HG03520 (cell line): Measurements from ENCODE around the gene FBXO21.

ENCODE experiments used
- ATAC-seq: cut with Tn5 transposase; IDR thresholded peaks from one replicate; pipeline ENCODE4 v1.9.1; 2021; ENCODE audit warnings: mild to moderate bottlenecking, moderate library complexity; ENCODE audit not compliant: unreplicated experiment

Gene FBXO21

DNA sequence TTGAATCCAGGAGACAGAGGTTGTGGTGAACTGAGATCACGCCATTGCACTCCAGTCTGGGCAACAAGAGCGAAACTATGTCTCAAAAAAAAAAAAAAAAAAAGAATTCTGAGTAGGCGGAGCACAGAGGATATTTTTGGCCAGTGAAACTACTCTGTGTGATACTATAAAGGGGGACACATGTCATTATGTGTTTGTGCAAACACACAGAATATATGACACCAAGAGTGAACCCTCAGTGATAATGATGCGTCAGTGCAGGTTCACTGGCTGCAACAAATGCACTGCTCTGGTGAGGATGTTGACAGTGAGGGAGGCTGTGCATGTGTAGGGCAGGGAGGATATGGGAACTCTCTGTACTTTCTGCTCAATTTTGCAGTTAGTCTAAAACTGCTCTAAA is 24.2 kb downstream of the FBXO21 start:
- no peak for ATAC-seq

DNA sequence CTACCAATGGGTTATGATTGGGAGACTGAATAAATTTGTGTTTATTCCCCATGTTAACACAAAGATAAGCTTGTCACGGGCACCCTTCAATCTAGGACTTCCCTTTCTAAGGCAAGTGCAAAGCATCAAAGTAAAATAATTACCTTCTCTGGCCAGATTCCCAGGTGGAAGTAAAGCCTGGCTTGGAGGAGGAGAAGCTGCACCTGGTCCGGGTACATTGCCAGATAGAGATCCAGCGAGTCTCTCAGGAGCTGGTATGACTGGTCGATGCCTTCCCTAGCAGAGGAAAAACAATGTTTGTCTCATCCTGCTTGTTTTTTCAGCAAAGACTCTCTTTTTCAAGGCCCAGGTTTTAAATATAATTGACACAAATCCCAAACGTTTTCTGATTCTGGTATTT is 24.9 kb downstream of the FBXO21 start:
- ATAC-seq = no peak

DNA sequence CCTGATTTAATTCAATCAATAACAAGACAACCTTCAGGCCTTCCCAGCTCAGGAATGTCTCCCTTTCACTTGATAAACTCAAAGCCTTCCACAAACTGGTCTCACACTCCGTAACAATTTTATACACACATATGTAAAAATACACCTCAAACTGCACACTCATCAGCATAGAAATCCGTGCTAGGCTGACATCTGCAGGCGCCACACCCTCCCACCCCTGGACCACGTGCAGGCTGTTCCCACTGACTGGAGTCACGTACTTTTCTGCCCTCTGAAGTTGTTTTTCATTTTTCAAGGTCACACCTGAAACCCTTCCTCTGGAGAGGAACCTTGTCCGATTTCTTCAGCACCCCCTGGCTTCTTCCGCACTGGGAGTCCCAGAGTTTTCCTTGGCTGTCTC is 27.6 kb downstream of the FBXO21 start:
- no peak for ATAC-seq

DNA sequence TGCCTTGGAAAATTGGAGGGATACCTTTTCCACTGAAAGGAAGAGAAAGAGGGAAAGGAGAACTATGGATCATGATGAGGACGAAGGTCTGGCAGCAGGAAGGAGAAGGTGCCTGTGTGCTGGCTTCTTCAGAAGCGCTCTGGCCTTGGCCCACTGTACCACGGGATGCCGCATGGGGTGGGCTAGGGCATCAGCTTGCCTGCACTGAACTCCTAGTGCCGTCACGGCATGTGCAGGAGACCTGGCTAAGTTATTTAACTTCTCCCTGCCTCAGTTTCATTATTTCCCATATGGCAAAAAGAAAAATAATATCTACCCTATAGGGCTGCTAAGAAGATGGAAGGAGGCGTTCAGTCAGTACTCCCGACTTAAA is 28.1 kb downstream of the FBXO21 start:
- no peak for ATAC-seq

DNA sequence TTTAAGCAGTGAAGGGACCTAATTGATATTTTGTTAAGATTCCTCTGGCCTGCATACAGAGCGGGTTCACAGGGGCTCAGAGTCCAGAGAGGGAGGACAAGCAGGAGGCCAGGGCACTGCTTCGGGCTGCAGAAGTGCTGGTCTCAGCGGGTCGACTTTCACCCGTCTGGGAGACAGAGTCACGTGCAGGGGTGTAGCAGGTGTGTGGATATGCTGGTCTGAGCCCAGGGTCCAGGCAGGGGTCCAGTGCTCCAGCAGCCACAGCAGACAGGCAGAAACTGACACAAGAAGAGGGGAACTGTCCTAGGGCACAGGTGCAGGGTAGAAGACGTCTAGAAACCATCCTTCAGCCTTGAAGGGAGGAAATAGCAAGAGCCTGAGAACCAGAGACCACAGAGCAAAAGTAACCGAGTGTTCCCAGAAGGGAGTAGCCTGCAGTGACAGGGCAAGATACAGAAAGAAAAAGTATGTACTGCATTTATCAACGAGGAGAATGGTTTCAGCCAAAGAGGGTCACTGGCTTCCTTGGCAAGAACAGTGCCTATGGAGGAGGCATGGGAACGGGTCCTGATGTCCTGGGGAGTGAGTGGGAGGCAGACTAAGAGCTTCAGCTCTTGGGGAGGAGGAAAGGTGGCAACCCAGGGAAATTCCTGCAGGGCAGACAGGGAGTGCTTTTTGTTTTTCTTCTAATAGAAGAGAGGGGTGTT is 28.7 kb downstream of the FBXO21 start:
- no peak for ATAC-seq

DNA sequence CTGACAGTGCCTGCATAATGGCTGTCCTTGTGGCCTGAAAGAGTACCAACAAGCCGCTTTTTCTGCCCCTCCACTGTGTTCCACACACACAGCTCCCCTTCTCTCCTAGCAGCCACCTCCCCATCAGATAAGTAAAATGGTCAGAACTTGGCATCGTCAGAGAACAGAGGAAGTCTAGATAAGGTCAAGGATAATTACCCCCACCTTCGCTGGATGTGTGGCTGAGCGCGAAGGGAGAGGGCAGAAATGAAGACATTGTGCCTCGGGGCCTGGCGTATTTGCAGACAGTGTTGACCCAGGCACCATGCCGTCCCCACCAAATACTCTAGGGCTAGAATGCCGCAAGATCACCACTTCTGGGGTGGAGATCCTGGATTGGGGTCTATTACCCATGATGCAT is 30.6 kb downstream of the FBXO21 start:
- no peak for ATAC-seq

DNA sequence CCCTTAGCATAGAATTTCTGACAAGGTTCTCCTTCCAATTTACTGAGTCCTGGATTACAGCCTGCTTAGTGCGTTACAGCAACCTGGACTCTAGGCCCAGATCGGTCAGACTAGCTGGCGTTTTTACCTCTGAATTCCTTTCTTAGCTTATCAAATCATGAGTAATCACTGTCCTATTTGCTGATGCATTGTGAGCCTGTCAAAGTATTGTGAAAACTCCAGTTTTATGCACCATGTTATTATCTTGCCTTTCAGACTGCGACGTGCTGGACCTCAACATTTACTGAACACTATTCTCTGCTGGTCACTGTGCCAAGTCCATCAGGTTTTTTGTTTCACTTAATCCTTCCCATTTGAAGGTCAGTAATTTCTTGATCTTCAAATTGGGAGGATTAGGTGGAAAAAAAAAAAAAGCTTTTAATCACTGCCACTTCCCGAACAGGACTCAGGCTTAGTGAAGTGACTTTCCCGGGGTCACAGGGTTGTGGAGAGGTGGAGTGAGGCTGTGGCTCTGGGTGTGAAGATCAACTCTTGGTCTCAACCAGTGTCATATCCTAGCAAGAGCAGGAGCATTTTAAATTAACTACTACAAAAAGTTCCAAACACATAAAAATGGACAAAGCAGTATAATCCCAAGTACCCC is 31.2 kb downstream of the FBXO21 start:
- ATAC-seq = no peak

DNA sequence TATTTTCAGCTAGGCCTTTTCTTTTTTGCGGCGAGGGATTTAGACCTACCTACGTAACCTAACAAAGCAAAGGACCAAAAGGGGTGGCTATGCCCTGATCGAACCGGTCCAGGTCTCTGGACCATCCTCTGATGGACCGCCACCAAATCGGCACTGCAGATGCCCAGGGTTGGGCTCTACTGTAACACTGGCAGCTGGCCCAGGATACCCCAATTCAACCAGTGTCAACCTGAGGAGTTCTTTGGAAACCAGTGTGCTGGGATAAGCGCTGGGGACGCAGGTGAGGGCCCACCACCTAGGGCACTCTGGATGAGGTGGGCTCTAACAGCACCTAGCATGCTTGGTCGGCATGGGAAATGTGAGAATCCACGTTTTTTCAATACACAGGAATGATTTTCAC is 32.2 kb downstream of the FBXO21 start:
- no peak for ATAC-seq

DNA sequence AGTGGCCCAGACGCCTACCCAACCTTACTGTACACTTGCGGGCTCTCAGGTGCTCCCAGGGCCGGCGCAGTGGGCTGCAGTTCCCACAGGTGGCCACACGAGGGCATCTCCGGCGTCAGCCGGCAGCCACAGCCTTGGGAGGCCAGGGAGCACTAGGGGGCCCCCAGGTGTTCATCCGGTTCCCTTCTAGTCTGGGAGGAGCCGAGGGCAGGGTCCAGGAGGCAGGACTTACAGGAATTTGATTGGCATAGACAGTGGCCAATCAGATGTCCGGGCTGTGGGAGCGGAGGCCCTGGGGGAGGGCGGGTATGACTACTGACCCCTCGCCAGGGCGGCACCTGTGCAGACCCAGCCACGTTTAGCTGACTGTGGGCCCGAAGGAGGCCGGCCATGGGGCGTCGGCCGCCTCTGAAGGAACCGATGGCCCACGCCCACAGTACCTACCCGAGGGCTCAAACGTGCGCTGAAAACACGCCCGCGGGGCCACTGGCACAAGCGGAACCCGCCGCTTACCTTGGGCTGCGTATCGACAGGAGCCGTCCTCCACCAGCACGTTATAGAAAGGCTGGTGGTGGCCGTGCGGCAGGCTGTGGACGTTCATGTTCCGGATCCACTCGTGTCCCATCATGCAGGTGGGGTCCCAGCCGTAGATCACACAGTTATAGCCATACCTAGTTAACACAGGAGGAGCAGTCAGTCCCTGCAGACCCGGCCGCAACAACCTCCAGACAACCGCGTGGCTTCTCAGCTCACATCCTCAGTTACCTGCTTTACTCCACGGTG is 34.8 kb downstream of the FBXO21 start:
- peak; percentile 62 for ATAC-seq

DNA sequence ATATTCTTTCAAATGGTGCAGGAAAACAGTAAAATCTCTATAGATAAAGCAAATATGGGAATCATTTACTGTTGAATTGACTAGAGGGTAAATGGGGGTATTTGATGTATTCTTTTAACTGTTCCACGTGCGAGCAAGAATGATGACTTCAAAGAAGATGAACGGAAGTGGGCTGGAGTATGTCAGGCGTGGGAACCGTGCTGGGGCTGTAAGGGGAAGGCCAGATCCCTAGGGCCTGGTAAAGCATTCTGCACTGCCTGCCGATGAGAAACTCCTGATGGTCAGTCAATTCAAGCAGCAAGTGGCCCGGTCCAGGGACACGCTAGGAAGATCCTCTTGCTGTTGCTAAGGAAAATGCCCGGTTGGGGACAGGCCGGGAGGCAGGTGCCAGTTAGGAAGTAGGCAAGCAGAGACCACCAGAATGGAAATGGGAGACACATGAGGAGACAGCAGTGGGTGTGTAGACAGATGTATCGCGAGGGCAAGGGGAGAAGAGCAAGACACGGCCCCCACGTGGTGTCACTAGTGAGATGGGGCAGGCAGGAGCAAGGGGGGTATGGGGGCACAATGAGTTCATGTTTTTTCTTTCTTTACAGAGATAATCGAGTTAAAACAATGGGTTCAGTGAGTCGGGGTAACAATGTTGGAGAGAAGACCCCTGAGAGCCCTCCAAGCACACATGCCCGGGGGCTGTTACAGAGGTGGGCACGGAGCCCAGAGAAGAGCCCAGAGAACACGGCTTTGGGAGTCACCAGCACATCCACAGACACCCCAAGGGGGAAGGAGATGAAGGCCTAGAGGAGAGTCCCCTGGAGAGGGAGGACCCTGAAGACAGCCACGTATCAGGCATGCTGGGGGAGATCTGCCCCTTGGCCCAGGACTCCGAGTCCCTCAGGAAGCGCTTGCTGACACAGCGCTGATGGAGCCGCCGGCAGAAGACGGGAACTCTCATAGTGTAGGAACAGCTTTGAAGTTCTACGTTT is 37.2 kb downstream of the FBXO21 start:
- no peak for ATAC-seq

DNA sequence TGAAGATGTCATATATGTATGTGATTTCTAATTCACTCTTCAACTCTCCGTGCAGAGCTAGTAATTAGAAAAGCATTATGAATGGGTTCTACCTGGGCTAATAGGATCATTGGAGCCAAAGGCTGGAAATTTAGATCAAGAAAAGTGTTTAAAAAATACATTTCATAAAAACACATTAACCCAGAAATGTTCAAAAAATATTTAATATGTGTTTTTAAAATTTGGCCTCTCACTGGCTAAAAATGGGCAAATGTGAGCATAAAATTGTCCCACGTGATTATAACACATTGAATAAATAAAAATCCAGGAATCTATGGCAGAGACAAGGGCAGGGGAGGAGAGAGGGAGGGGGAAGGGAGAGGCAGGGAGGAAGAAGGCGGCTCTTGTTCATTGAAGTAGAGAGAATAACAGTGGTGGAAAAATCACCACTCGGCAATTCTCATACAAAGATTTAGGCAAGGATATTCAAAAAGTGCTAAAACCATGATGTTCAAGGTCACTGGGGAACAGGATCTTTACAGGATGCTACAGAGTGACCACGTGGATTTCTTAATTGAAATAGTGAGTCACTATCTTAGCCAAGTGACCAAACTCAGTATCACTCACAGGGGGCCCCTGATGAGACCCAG is 38.8 kb downstream of the FBXO21 start:
- ATAC-seq = no peak

DNA sequence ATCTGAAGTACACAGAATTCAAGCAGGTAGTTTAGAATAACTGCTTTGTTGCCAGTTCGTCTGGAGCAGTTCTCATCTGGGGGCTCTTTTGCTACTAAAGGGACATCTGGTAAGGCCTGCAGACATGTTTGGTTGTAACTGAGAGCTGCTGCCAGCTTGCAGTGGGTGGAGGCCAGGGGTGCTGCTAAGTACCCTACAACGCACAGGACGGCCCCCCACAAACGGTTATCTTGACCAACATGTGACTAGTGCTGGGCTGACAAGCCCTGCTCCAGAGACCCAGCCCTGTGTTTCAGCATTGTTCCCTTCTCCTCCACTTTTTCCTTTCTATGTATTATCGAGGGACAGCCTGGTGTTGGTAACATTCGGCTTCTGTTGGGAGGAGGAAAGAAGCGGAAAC is 40.8 kb downstream of the FBXO21 start:
- ATAC-seq = no peak

DNA sequence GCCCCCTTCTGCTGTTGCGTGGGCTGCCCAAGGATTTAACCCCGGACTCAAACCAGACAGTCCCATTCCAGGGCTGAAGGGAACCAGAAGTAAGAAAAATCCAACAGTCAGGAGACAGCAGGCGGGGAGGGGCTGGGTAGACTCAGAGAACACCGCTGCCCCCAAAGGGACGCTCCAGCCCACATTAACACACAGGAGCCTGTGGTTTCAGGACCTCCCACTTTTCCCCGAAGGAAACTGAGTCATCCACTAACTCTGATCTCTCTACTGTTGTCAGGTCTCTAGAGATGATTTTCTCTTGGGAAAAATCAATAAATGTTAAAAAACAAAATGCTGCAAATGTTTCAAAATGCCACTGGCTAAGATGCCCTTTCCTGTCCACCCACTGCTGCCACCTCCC is 41.6 kb downstream of the FBXO21 start:
- ATAC-seq = no peak

DNA sequence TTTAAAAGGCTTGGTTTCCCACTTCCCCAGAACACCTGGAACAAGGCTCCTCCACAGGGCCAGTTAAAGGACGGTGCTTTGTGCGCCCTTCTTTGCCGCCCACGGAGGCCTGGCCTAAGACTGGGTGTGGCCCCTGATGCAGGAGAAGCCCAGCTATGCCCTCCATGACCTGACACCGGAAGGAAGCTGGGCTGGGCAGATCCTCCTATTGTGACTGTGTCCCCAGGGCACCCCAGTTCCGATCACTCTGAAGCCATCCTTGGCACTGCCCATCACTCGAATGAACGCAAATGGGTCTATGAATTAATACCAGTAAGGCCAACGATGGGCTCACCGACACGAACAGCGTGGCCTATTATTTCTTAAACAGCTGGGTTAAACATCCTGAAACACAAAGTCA is 42.6 kb downstream of the FBXO21 start:
- no peak for ATAC-seq

DNA sequence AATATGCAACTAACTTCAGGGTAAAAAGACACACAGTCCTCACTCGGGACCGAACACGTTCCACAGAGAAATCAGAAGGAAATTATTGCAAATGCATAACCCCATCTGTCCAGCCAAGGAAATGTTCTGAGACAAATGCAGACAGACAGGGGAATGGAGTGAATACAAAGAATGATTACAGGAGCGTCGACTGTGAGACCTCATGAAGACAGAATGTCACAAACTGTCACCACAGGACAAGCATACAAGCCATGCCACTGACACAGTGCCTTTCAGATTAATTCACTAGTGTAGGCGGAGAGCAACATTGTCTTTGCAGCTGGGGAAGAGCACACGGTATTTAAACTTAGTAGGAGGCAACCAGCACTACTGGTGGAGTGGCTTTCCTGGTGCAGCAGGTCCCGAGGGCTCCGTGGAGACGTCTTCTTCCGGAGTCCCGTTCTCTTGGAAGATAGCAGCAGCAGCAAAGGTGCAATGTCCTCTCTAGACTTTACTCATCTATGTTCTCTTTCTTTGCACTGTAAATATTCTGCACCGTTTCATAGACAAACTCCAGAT is 44.6 kb downstream of the FBXO21 start:
- no peak for ATAC-seq

DNA sequence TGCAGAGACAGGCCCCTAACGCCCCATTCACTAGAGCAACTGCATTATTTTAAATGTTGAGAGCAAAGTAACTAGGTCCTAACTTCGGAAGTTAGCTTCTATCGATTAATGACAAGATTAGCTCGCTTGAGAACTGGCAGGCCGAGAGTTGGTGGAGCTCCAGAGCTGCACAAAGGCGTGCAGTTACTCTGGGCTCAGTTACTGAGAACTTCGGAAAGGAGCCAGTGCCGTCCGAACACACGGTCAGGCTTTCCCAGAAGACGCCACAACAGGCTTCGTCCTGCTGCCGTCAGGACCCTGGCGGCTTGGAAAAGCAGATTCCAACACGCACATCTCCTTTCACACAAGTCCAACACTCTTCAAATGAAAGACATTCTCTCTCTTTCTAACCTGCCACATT is 45.7 kb downstream of the FBXO21 start:
- ATAC-seq = no peak

DNA sequence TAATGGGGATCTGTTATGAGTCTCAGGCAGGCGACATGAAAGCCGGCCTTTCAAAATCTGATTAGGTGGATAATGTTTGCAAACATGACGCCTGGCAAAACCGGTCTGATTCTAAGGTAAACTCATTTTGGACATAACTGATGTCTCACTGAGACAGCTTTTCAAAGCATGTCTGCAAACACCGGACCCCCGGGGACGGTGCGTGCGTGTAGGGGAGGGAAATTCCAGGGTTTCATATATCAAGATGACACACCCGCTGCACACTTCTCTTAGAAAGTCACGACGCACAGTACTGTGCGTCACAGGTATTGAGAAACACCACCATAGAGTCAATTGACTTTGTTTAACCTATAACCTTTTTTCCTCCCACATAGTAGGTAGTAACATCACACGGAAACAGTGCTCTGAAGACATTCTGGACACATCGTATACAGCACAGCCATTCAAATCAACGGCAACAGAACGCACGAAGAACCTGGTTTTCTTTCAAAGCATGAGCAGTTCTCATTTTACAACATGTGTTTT is 47.2 kb downstream of the FBXO21 start:
- peak; percentile 43 for ATAC-seq

DNA sequence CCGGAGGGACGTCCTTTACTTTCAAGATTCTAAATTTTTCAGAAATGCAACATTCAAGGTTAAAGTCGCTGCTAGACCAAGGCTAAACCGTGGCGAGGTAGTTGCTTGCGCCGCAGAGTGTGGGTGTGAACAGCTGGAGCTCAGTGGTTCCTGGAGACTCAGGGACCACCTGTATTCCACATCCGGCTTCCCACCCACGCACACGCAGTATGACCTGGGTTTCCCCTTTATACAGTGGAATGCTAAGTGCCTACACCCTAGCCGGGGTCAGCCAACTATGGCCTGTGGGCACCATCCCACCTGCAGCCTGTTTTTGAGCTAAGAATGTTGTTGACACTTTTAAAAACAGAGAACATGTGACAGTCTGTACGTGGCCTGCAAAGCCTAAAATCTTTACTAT is 48.2 kb downstream of the FBXO21 start:
- peak; percentile 69 for ATAC-seq

DNA sequence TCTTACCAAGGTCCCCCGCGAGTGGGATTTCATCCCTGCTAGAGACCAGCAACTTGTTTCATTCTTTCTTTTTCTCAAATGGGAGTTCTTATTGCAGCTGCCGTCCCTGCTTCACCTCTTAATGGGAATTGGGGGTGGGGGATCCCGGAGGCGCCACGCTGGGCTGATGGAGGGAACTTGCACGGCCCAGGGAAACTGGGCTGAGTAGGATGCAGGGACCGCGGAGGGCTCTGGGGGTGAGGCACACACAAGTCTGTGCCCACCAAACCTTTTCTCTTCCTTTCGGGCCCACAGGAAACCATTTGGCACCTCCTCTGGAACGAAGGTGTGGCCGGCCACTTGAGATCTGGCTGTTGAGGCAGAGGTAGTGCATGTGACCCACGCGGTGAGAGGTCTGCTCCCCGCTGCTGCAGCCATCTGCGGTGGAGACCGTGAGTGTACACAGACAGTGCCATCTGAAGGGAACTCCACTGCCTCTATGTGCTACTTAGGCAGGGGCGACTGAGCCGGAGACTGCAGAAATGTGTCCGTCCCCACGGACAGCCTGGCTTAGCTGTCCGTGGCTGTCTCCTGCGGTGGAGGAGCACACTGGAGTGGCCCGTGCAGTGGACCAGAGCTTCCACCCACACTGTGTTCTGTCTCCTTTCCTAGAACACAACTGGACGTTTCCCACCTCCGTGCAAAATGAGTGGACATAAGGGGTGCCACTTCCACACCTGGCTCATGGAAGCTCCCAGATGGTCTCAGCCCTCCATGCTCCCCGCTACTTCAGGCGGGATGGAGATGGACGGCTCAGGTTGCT is 49.0 kb downstream of the FBXO21 start:
- no peak for ATAC-seq
